Measurements from ENCODE around the gene SH3BP2. TPM values are rescaled to one million over a fixed set of nuclear protein-coding genes. Genes with fewer than 3 reads are reported as not detected.

The SH3BP2 gene
- total RNA-seq, 1 donor from 2014 or later, result 39.1 TPM

DNA sequence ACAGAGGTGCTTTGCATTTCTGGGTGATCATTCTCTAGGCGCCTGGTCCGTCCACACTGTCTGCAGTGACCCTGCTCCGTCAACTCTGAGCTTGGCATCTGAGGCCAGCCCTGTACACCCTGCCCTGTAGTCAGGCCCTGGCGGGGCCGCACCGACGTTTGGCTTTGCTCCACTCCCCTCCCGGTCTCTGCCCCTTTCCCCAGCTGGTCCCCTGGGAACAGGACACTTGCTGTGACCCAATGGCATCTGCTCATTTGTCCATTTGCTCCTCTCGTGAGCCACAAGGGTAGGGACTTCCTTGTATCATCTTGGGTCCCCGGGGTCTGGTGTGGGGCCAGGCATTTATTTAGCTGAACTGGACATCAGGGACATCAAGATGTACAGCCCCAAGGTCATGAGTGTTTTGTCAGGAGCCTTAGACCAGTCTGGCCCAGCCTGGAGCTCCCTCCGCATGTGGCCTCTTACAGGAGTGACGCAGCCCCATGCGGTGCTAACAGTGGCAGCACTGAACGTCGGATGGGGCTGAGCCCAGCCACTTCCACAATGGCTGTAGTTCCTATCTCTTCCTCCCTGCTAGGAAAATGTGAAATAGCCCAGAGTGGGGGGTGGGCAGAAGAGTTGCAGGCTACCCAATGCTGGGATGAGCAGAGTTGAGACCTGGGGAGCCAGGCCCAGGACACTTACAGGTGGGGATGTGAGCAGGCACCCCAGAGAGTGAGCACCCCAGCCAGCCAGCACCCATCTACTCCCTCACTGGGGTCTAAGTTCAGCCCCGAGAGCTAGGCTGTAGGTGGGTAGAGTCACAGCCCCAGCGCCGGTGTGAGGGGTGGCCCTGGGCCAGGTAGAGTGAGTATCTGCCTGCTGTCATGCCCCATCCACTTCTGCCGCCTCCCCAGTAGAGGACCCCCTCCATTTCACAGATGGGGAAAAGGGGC is 2.0 kb upstream of the SH3BP2 start:
- no peaks in the 10 kb centered on the region for H3K36me3 Mint-ChIP-seq (ENCODE audit: low read depth)
- H3K4me3 Mint-ChIP-seq, result no peak overlapping the region
- H3K4me1 Mint-ChIP-seq, result peaks cover 6% of the 10 kb centered on the region
- peaks cover 18% of the 10 kb centered on the region for H3K27me3 Mint-ChIP-seq (ENCODE audit: low read depth)
- DNase-seq (ENCODE audit: low read depth, low spot score), result no peak
- H3K27ac Mint-ChIP-seq (ENCODE audit: unreplicated experiment), result no peak overlapping the region
- H3K9me3 Mint-ChIP-seq, result no peaks in the 10 kb centered on the region
- TF ChIP-seq, protein P1, sequence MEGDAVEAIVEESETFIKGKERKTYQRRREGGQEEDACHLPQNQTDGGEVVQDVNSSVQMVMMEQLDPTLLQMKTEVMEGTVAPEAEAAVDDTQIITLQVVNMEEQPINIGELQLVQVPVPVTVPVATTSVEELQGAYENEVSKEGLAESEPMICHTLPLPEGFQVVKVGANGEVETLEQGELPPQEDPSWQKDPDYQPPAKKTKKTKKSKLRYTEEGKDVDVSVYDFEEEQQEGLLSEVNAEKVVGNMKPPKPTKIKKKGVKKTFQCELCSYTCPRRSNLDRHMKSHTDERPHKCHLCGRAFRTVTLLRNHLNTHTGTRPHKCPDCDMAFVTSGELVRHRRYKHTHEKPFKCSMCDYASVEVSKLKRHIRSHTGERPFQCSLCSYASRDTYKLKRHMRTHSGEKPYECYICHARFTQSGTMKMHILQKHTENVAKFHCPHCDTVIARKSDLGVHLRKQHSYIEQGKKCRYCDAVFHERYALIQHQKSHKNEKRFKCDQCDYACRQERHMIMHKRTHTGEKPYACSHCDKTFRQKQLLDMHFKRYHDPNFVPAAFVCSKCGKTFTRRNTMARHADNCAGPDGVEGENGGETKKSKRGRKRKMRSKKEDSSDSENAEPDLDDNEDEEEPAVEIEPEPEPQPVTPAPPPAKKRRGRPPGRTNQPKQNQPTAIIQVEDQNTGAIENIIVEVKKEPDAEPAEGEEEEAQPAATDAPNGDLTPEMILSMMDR (conservative IDR thresholded peaks at IDR 0.05), result no peak

DNA sequence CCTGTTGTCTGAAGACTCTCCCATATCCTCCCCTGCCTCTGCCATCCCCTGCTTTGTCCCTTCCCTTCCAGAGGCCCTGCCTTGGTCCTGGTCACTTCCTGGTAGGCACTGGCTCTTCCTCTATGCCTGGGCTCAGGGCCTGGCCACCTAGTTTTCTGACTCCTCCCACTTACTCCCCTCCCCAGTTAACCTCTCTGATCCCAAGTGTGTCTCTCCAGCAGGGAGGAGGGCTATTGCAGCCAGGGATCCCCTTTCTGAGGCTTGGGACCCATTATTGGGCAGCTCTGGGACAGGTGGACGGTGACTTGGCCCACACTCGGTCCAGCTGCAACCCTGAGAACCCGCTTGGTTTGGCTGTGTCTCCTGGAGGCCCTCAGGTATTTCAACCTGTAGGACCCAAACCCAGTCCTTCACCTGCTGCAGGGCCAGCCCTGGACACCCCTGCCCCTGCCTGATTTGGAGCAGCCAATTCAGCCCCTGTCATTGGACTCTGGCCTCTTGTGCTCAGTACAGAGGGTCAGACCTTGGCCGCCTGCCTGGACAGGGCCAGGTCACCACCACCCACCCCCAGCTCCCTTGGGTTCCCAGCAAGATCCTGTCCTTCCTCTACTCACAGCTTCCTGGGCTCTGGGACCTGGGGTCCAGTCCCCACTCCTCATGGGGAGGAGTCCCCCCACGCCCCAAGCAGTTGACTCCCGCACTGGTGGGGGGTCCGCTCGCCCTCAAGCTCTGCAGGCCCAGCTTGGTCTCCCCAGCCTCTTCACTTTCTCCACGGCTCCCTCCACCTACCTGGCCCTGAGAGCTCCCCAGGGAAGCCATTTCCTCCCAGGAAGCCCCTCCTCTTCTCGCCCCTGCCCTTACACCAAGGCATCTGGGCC is 1.1 kb upstream of the SH3BP2 start:
- Mint-ChIP-seq H3K4me1 (peaks cover 6% of the 10 kb centered on the region), H3K27me3 (ENCODE audit: low read depth) (peaks cover 18% of the 10 kb centered on the region), H3K27ac (ENCODE audit: unreplicated experiment) (no peak overlapping the region), H3K36me3 (ENCODE audit: low read depth) (no peaks in the 10 kb centered on the region), H3K4me3 (no peak overlapping the region), H3K9me3 (no peaks in the 10 kb centered on the region)
- TF ChIP-seq, protein P1 (conservative IDR thresholded peaks at IDR 0.05), result no peak
- no peak for DNase-seq (ENCODE audit: low read depth, low spot score)

DNA sequence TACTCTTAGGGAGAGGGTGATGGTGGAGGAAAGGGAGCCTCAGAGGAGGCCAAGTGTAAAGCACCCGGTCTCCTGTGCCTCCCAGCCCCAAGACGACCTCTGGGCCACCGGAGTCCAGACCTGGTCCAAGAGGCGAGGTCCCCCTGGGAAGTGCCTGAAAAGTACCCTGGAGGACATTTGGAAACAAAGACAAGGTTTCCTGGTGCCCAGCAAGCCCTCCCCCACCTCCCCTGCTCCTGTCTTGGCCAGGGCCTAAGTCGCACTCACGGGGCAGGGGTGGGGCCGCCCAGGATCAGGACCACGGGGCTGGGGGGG is 532 bp upstream of the SH3BP2 start:
- H3K4me1 Mint-ChIP-seq, result peaks cover 6% of the 10 kb centered on the region
- H3K27ac Mint-ChIP-seq (ENCODE audit: unreplicated experiment), result no peak overlapping the region
- no peaks in the 10 kb centered on the region for H3K9me3 Mint-ChIP-seq
- no peak overlapping the region for H3K4me3 Mint-ChIP-seq
- TF ChIP-seq, protein P1 (conservative IDR thresholded peaks at IDR 0.05), result no peak
- DNase-seq (ENCODE audit: low read depth, low spot score), result no peak
- peaks cover 18% of the 10 kb centered on the region for H3K27me3 Mint-ChIP-seq (ENCODE audit: low read depth)
- H3K36me3 Mint-ChIP-seq (ENCODE audit: low read depth), result no peaks in the 10 kb centered on the region

DNA sequence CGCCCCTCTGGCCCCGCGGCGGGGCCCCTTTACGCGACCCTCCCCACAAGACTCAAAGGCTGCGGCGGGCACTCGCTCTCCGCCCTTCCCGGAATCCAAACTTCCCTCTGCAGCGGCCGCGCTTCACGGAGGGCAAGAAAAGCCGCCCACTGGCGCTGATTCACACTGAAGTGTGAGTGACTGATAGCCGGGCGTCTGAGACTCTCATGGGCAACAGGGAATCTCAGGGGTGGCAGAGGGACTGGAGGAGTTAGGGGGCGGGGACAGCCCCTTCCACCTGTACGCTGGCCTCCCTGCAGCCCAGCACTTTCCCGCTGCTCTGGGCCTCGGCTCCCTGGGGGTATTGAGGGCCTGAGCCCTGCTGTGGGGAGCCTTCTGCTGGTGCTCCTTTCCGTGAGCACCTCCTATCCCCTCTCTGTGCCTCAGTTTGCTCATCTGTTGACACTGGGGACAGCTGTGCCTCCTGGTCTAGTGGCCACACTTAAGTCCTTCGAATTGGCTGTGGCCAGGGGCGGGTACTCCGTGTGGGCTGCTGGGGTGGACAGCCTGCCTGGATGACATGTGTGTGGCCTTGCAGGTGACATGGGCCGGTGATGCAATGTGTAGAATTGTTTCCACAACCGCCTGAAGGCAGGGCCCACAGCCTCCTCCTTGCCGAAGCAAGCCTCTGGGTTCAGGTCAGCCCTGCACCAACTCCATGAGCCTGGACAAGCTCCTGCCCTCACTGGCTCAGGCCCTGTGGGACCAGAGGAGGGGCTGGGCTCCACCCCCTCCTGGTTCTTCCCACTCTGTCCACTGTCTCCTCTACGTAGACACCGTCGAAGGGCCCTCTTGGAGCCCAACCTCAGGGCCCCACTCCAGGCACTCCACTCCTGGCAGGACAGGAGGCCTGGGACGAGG is 951 bp downstream of the SH3BP2 start:
- Mint-ChIP-seq H3K4me1 (peaks cover 6% of the 10 kb centered on the region), H3K27me3 (ENCODE audit: low read depth) (peaks cover 18% of the 10 kb centered on the region), H3K4me3 (peak overlapping the region; percentile 59), H3K27ac (ENCODE audit: unreplicated experiment) (no peak overlapping the region), H3K36me3 (ENCODE audit: low read depth) (no peaks in the 10 kb centered on the region), H3K9me3 (no peaks in the 10 kb centered on the region)
- no peak for DNase-seq (ENCODE audit: low read depth, low spot score)
- TF ChIP-seq, protein P1 (conservative IDR thresholded peaks at IDR 0.05), result no peak
